ENCODE data around the gene USP20.

USP20 gene

DNA sequence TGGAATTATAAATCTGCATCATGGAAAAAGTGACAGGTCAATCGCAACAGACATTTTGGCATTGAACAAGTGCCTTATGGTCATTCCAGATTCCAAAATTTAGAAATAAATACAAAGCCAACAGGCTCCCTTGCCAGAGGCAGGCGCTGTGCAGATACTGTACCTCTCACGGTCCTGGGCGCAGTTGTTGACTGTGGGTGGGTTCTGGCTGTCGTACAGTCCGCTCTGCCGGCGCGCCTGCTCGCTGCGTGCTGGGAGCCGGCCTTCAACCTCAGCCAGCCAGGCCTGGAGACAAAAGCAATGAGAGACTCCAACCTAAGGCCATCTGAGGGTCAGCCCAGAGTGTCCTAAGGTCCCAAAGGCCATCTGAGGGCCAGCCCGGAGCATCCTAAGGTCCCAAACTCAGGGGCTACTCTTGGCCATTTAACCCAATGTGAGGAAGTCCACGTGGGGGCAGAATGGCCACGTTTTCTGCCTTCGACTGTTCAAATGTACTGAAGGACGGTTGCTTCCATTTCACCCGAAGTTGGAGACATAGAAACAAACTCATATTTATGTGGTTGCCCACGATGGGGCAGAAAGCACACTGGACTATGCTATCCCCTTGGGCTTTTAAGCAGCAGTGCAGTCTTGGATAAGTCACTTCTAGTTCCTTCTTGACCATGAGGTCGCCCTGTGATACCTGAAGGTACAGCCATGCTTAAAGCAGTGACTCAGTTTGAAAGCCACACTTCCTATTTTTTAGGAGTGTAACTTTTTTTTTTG lies 65.2 kb downstream of the USP20 start:
- H3K79me2 ChIP-seq (ENCODE audit: insufficient read depth, low read length) = no peaks in the 10 kb centered on the region
- no peak overlapping the region for H3K4me3 ChIP-seq (ENCODE audit: low read depth, low read length, poor library complexity, severe bottlenecking)
- no peak for TF ChIP-seq EZH2 (IDR thresholded peaks at IDR 0.05; ENCODE audit: borderline replicate concordance, low read length)
- no peak overlapping the region for H3K9ac ChIP-seq (ENCODE audit: low read length)
- no peak overlapping the region for H3K27ac ChIP-seq (ENCODE audit: low read depth, low read length, poor library complexity, severe bottlenecking)
- no peak overlapping the region for H2AFZ ChIP-seq (ENCODE audit: low read length)
- no peaks in the 10 kb centered on the region for H3K4me1 ChIP-seq (ENCODE audit: insufficient read depth, low read length, severe bottlenecking)
- H3K27me3 ChIP-seq (ENCODE audit: insufficient read depth, low read length) = no peaks in the 10 kb centered on the region
- H3K9me2 ChIP-seq (ENCODE audit: low read depth, low read length) = no peaks in the 10 kb centered on the region
- no peaks in the 10 kb centered on the region for H3K36me3 ChIP-seq (ENCODE audit: insufficient read depth, low read length)
- H4K20me1 ChIP-seq (ENCODE audit: insufficient read depth, low read length) = no peaks in the 10 kb centered on the region
- no peak overlapping the region for H3K4me2 ChIP-seq (ENCODE audit: low read length)
- no peaks in the 10 kb centered on the region for H3K9me3 ChIP-seq (ENCODE audit: low read length)
- no peaks in the 10 kb centered on the region for H3F3A ChIP-seq (ENCODE audit: insufficient read depth, low read length)

DNA sequence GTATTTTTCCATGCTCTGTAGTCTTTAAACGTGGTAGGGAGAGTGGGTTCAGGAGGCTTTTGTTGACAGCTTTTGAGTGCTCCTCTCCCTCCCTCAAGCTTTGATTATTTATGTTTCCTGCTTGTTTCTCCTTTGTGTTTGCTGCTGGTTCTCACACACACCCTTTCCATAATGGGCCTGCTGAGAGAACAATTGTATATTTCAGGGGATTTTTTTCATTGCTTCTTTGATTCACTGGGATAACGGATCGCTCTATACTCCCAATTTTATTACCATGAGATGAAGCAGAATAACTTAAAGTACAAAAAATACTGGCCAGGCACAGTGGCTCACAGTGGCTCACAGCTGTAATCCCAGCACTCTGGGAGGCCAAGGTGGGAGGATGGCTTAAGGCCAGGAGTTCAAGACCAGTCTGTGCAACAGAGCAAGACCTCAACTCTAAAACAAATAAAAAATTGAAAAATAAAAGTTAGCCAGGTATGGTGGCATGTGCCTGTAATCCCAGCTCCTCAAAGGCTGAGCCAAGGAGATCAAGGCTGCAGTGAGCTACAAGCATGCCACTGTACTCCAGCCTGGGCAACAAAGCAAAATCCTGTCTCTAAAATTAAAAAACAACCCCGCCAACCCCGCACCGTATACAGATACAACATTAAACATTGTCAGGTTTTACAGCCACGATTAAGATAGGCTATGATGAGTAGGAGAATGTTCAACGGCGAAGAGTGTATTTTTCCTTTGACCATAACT lies 66.9 kb downstream of the USP20 start:
- Histone ChIP-seq H4K20me1 (ENCODE audit: insufficient read depth, low read length) (no peaks in the 10 kb centered on the region), H2AFZ (ENCODE audit: low read length) (no peak overlapping the region), H3K9ac (ENCODE audit: low read length) (no peak overlapping the region), H3K27ac (ENCODE audit: low read depth, low read length, poor library complexity, severe bottlenecking) (no peak overlapping the region), H3K9me2 (ENCODE audit: low read depth, low read length) (no peaks in the 10 kb centered on the region), H3K79me2 (ENCODE audit: insufficient read depth, low read length) (no peaks in the 10 kb centered on the region), H3K4me3 (ENCODE audit: low read depth, low read length, poor library complexity, severe bottlenecking) (no peak overlapping the region), H3K9me3 (ENCODE audit: low read length) (no peaks in the 10 kb centered on the region), H3K27me3 (ENCODE audit: insufficient read depth, low read length) (no peaks in the 10 kb centered on the region), H3K36me3 (ENCODE audit: insufficient read depth, low read length) (no peaks in the 10 kb centered on the region), H3F3A (ENCODE audit: insufficient read depth, low read length) (no peaks in the 10 kb centered on the region), H3K4me1 (ENCODE audit: insufficient read depth, low read length, severe bottlenecking) (no peaks in the 10 kb centered on the region), H3K4me2 (ENCODE audit: low read length) (no peak overlapping the region)
- TF ChIP-seq, protein P1, sequence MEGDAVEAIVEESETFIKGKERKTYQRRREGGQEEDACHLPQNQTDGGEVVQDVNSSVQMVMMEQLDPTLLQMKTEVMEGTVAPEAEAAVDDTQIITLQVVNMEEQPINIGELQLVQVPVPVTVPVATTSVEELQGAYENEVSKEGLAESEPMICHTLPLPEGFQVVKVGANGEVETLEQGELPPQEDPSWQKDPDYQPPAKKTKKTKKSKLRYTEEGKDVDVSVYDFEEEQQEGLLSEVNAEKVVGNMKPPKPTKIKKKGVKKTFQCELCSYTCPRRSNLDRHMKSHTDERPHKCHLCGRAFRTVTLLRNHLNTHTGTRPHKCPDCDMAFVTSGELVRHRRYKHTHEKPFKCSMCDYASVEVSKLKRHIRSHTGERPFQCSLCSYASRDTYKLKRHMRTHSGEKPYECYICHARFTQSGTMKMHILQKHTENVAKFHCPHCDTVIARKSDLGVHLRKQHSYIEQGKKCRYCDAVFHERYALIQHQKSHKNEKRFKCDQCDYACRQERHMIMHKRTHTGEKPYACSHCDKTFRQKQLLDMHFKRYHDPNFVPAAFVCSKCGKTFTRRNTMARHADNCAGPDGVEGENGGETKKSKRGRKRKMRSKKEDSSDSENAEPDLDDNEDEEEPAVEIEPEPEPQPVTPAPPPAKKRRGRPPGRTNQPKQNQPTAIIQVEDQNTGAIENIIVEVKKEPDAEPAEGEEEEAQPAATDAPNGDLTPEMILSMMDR (IDR thresholded peaks at IDR 0.05; ENCODE audit: low read length) = no peak
- no peak for TF ChIP-seq EZH2 (IDR thresholded peaks at IDR 0.05; ENCODE audit: borderline replicate concordance, low read length)

DNA sequence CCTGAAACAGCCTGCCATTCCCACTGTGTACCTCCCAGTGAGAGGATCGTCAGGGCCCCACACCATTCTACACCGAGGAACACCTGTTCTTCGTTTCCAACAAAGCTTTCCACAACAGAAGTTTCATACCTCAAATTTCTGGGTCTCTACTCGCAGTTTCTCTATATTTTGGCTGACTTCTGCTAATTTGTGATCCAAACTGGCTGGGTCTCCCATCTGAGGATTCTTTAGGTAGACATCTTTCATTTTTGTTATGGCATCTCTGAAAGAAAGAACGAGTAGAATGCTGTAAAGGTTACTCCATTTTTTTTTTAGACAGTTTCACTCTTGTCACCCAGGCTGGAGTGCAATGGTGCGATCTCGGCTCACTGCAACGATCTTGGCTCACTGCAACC lies 67.5 kb downstream of the USP20 start:
- no peak overlapping the region for H3K4me3 ChIP-seq (ENCODE audit: low read depth, low read length, poor library complexity, severe bottlenecking)
- no peaks in the 10 kb centered on the region for H3K4me1 ChIP-seq (ENCODE audit: insufficient read depth, low read length, severe bottlenecking)
- no peaks in the 10 kb centered on the region for H3K27me3 ChIP-seq (ENCODE audit: insufficient read depth, low read length)
- H3K79me2 ChIP-seq (ENCODE audit: insufficient read depth, low read length) = no peaks in the 10 kb centered on the region
- no peak overlapping the region for H3K9ac ChIP-seq (ENCODE audit: low read length)
- no peak overlapping the region for H3K4me2 ChIP-seq (ENCODE audit: low read length)
- H4K20me1 ChIP-seq (ENCODE audit: insufficient read depth, low read length) = no peaks in the 10 kb centered on the region
- no peaks in the 10 kb centered on the region for H3K36me3 ChIP-seq (ENCODE audit: insufficient read depth, low read length)
- H3F3A ChIP-seq (ENCODE audit: insufficient read depth, low read length) = no peaks in the 10 kb centered on the region
- H3K27ac ChIP-seq (ENCODE audit: low read depth, low read length, poor library complexity, severe bottlenecking) = no peak overlapping the region
- TF ChIP-seq EZH2 (IDR thresholded peaks at IDR 0.05; ENCODE audit: borderline replicate concordance, low read length) = no peak
- TF ChIP-seq, protein P1 (IDR thresholded peaks at IDR 0.05; ENCODE audit: low read length) = no peak
- H3K9me2 ChIP-seq (ENCODE audit: low read depth, low read length) = no peaks in the 10 kb centered on the region
- H2AFZ ChIP-seq (ENCODE audit: low read length) = no peak overlapping the region
- no peaks in the 10 kb centered on the region for H3K9me3 ChIP-seq (ENCODE audit: low read length)

Data from OCI-LY1 (cell line).